Measurements from ENCODE around the gene SATB1. TPM values are rescaled to one million over a fixed set of nuclear protein-coding genes. Genes with fewer than 3 reads are reported as not detected.

The SATB1 gene
- total and polyA plus RNA-seq, 4 experiments from 2014 or later = 101 to 211 (median 160) TPM

- no peaks in the 10 kb centered on the region for H3K36me3 ChIP-seq (ENCODE audit: insufficient read depth, low read length)
- no peaks in the 10 kb centered on the region for H3K27me3 ChIP-seq (ENCODE audit: insufficient read depth, low read length)
- Mint-ChIP-seq H3K36me3 (peaks cover 33 to 49% of the 10 kb centered on the region in 2 donors), H3K4me1 (peaks cover 17 to 56% (median 38%) of the 10 kb centered on the region in 4 donors), H3K27ac (peak overlapping the region in 6 of 7 donors; percentile 40 to 96 (median 72)), H3K9me3 (peaks cover 0 to 19% (median 11%) of the 10 kb centered on the region in 8 donors), H3K4me3 (peak overlapping the region in 5 of 8 donors; percentile 2 to 97 (median 66)), H3K27me3 (no peaks in the 10 kb centered on the region)
- no peak for DNase-seq
- peaks cover 25% of the 10 kb centered on the region for H3K4me1 ChIP-seq (ENCODE audit: insufficient read depth, low read length)
- no peak overlapping the region for H3K4me3 ChIP-seq (ENCODE audit: low read length in 2 of 2)
- ChIA-PET CTCF (ENCODE audit: partially characterized antibody) (interaction anchor here (1.0 to 2.1 kb wide), 3 partner anchors 18 to 268 kb away, joined by 3 to 16 read pairs (median 4); no protein-coding TSS in a partner anchor), POLR2A (ENCODE audit: partially characterized antibody) (interaction anchor here (1.1 to 5.2 kb wide), 3 partner anchors 9 to 310 kb away, joined by 4 to 48 read pairs (median 4); partner anchors contain the start of gene SATB1)
- H3K27ac ChIP-seq (ENCODE audit: low read depth, low read length) = no peak overlapping the region
- intact Hi-C loops (cut with micrococcal nuclease) = loop anchor here (5.0 kb wide), 3 partner anchors 280 to 540 kb away; no protein-coding TSS in a partner anchor
- peaks cover 0 to 6% of the 10 kb centered on the region in 2 donors for H3K9me3 ChIP-seq (ENCODE audit: control insufficient read depth in 1 of 2, low read length in 2 of 2)
Observed at GRCh38 chr3:18447720-18448119, 22.6 kb upstream of the SATB1 start.

- ChIA-PET CTCF (ENCODE audit: partially characterized antibody) (interaction anchor here (0.8 to 2.3 kb wide), 11 partner anchors 11 to 312 kb away, joined by 3 to 16 read pairs (median 3); no protein-coding TSS in a partner anchor), POLR2A (ENCODE audit: partially characterized antibody) (interaction anchor here (0.6 to 5.5 kb wide), 13 partner anchors 13 to 340 kb away, joined by 3 to 88 read pairs (median 4); partner anchors contain the start of gene SATB1)
- intact Hi-C loops (cut with micrococcal nuclease) = loop anchor here (5.0 kb wide), 3 partner anchors 281 to 541 kb away; no protein-coding TSS in a partner anchor
- peak overlapping the region; percentile 38 to 52 for H3K4me3 ChIP-seq (ENCODE audit: low read length in 2 of 2)
- H3K36me3 Mint-ChIP-seq = peaks cover 32 to 51% of the 10 kb centered on the region in 2 donors
- peaks cover 0 to 19% (median 11%) of the 10 kb centered on the region in 8 donors for H3K9me3 Mint-ChIP-seq
- peak overlapping the region; percentile 96 to 98 (median 97) for H3K27ac Mint-ChIP-seq
- peaks cover 19 to 55% (median 39%) of the 10 kb centered on the region in 4 donors for H3K4me1 Mint-ChIP-seq
- no peaks in the 10 kb centered on the region for H3K27me3 ChIP-seq (ENCODE audit: insufficient read depth, low read length)
- H3K36me3 ChIP-seq (ENCODE audit: insufficient read depth, low read length) = no peaks in the 10 kb centered on the region
- peaks cover 32% of the 10 kb centered on the region for H3K4me1 ChIP-seq (ENCODE audit: insufficient read depth, low read length)
- peak overlapping the region; percentile 93 to 98 (median 96) for H3K4me3 Mint-ChIP-seq
- peaks cover 0 to 6% of the 10 kb centered on the region in 2 donors for H3K9me3 ChIP-seq (ENCODE audit: control insufficient read depth in 1 of 2, low read length in 2 of 2)
- H3K27me3 Mint-ChIP-seq = no peaks in the 10 kb centered on the region
- DNase-seq = peak in 1 of 5 donors; percentile 22
- peak overlapping the region; percentile 42 for H3K27ac ChIP-seq (ENCODE audit: low read depth, low read length)
Observed at GRCh38 chr3:18446149-18446825, 21.1 kb upstream of the SATB1 start.

GRCh38 chr3:18445401-18446148 lies 20.4 kb upstream of the SATB1 start:
- Mint-ChIP-seq H3K27ac (peak overlapping the region; percentile 96 to 98 (median 97)), H3K9me3 (peaks cover 0 to 18% (median 11%) of the 10 kb centered on the region in 8 donors), H3K4me3 (peak overlapping the region; percentile 93 to 98 (median 96)), H3K27me3 (no peaks in the 10 kb centered on the region), H3K4me1 (peaks cover 20 to 58% (median 40%) of the 10 kb centered on the region in 4 donors), H3K36me3 (peaks cover 29 to 51% of the 10 kb centered on the region in 2 donors)
- intact Hi-C loops (cut with micrococcal nuclease) = loop anchor here (1.0 to 5.0 kb wide), 7 partner anchors 20 to 542 kb away; partner anchors contain the start of gene SATB1
- H3K4me1 ChIP-seq (ENCODE audit: insufficient read depth, low read length) = peaks cover 39% of the 10 kb centered on the region
- peaks cover 0 to 6% of the 10 kb centered on the region in 2 donors for H3K9me3 ChIP-seq (ENCODE audit: control insufficient read depth in 1 of 2, low read length in 2 of 2)
- POLR2A ChIA-PET (ENCODE audit: partially characterized antibody) = interaction anchor here (0.6 to 5.5 kb wide), 19 partner anchors 13 to 341 kb away, joined by 3 to 88 read pairs (median 4); partner anchors contain the start of gene SATB1
- peak overlapping the region; percentile 38 to 52 for H3K4me3 ChIP-seq (ENCODE audit: low read length in 2 of 2)
- DNase-seq = peak; percentile 81 to 92 (median 82)
- H3K36me3 ChIP-seq (ENCODE audit: insufficient read depth, low read length) = no peaks in the 10 kb centered on the region
- H3K27ac ChIP-seq (ENCODE audit: low read depth, low read length) = peak overlapping the region; percentile 42
- CTCF ChIA-PET (ENCODE audit: partially characterized antibody) = interaction anchor here (0.8 to 2.3 kb wide), 11 partner anchors 10 to 312 kb away, joined by 3 to 16 read pairs (median 3); no protein-coding TSS in a partner anchor
- no peaks in the 10 kb centered on the region for H3K27me3 ChIP-seq (ENCODE audit: insufficient read depth, low read length)

GRCh38 chr3:18444595-18445400 lies 19.7 kb upstream of the SATB1 start:
- Mint-ChIP-seq H3K36me3 (peaks cover 26 to 49% of the 10 kb centered on the region in 2 donors), H3K4me1 (peaks cover 24 to 65% (median 43%) of the 10 kb centered on the region in 4 donors), H3K27me3 (no peaks in the 10 kb centered on the region), H3K4me3 (peak overlapping the region; percentile 93 to 98 (median 95)), H3K9me3 (peaks cover 0 to 16% (median 10%) of the 10 kb centered on the region in 8 donors), H3K27ac (peak overlapping the region; percentile 79 to 96 (median 92))
- intact Hi-C loops (cut with micrococcal nuclease) = loop anchor here (1.0 to 5.0 kb wide), 10 partner anchors 9 to 543 kb away; partner anchors contain the start of gene SATB1
- Histone ChIP-seq H3K36me3 (ENCODE audit: insufficient read depth, low read length) (no peaks in the 10 kb centered on the region), H3K9me3 (ENCODE audit: control insufficient read depth in 1 of 2, low read length in 2 of 2) (peaks cover 0 to 6% of the 10 kb centered on the region in 2 donors), H3K27me3 (ENCODE audit: insufficient read depth, low read length) (no peaks in the 10 kb centered on the region), H3K4me1 (ENCODE audit: insufficient read depth, low read length) (peaks cover 47% of the 10 kb centered on the region), H3K4me3 (ENCODE audit: low read length in 2 of 2) (peak overlapping the region; percentile 82 to 91), H3K27ac (ENCODE audit: low read depth, low read length) (peak overlapping the region; percentile 83)
- ChIA-PET CTCF (ENCODE audit: partially characterized antibody) (interaction anchor here (0.8 to 2.3 kb wide), 4 partner anchors 10 to 115 kb away, joined by 3 to 6 read pairs (median 4); no protein-coding TSS in a partner anchor), POLR2A (ENCODE audit: partially characterized antibody) (interaction anchor here (0.7 to 5.5 kb wide), 17 partner anchors 12 to 342 kb away, joined by 3 to 88 read pairs (median 5); partner anchors contain the start of gene SATB1)
- DNase-seq = peak; percentile 79 to 88 (median 82)

- ChIA-PET CTCF (ENCODE audit: partially characterized antibody) (interaction anchor here (0.8 to 2.3 kb wide), 3 partner anchors 13 to 115 kb away, joined by 3 to 6 read pairs (median 5); no protein-coding TSS in a partner anchor), POLR2A (ENCODE audit: partially characterized antibody) (interaction anchor here (0.7 to 5.5 kb wide), 17 partner anchors 11 to 343 kb away, joined by 3 to 88 read pairs (median 5); partner anchors contain the start of gene SATB1)
- H3K36me3 ChIP-seq (ENCODE audit: insufficient read depth, low read length) = no peaks in the 10 kb centered on the region
- DNase-seq = peak in 2 of 5 donors; percentile 14 to 39
- peaks cover 55% of the 10 kb centered on the region for H3K4me1 ChIP-seq (ENCODE audit: insufficient read depth, low read length)
- H3K27me3 ChIP-seq (ENCODE audit: insufficient read depth, low read length) = no peaks in the 10 kb centered on the region
- intact Hi-C loops (cut with micrococcal nuclease) = loop anchor here (1.0 to 5.0 kb wide), 5 partner anchors 9 to 115 kb away; no protein-coding TSS in a partner anchor
- peak overlapping the region; percentile 93 to 98 (median 95) for H3K4me3 Mint-ChIP-seq
- H3K4me3 ChIP-seq (ENCODE audit: low read length in 2 of 2) = peak overlapping the region; percentile 82 to 91
- H3K4me1 Mint-ChIP-seq = peaks cover 28 to 74% (median 47%) of the 10 kb centered on the region in 4 donors
- H3K27ac Mint-ChIP-seq = peak overlapping the region; percentile 79 to 95 (median 92)
- peaks cover 0 to 3% of the 10 kb centered on the region in 2 donors for H3K9me3 ChIP-seq (ENCODE audit: control insufficient read depth in 1 of 2, low read length in 2 of 2)
- peaks cover 17 to 41% of the 10 kb centered on the region in 2 donors for H3K36me3 Mint-ChIP-seq
- no peaks in the 10 kb centered on the region for H3K27me3 Mint-ChIP-seq
- H3K9me3 Mint-ChIP-seq = peaks cover 0 to 8% (median 3%) of the 10 kb centered on the region in 8 donors
- H3K27ac ChIP-seq (ENCODE audit: low read depth, low read length) = peak overlapping the region; percentile 83
Observed at GRCh38 chr3:18443665-18444594, 18.8 kb upstream of the SATB1 start.

Measured in CD4-positive, alpha-beta memory T cell (primary cell).